Neural cell (in vitro differentiated cells): ENCODE measurements around the gene BICC1. TPM values are rescaled to one million over a fixed set of nuclear protein-coding genes. Genes with fewer than 3 reads are reported as not detected.

Experiments
- H2AFZ ChIP-seq: fragments of 200-600, 300-800 bp; sonication (generic), shearing (Covaris generic); 2 replicates; pipeline ENCODE4 v1.6.0; 2014; ENCODE audit warnings: low read depth, mild to moderate bottlenecking, antibody characterized with exemption, low read length, moderate library complexity
- H3F3A ChIP-seq: fragments of 200-600 bp; shearing (Covaris generic); 2 replicates; pipeline ENCODE4 v1.6.1; 2016; ENCODE audit warnings: mild to moderate bottlenecking, moderate library complexity, mixed read lengths, antibody characterized with exemption, low read length; ENCODE audit not compliant: insufficient read depth, poor library complexity, severe bottlenecking
- H3K27ac ChIP-seq: fragments of 200-600, 300-800 bp; sonication (generic), shearing (Covaris generic); 2 replicates; pipeline ENCODE4 v1.5.1; 2014; ENCODE audit warnings: mild to moderate bottlenecking, low read length, moderate library complexity
- H3K27me3 ChIP-seq: fragments of 300-800, 200-600 bp; sonication (generic), shearing (Covaris generic); 2 replicates; pipeline ENCODE4 v1.6.0; 2014; ENCODE audit warnings: mild to moderate bottlenecking, low read depth, low read length, moderate library complexity; ENCODE audit not compliant: insufficient read depth
- H3K36me3 ChIP-seq: fragments of 300-800, 200-600 bp; sonication (generic), shearing (Covaris generic); 2 replicates; pipeline ENCODE4 v1.5.1; 2014; ENCODE audit warnings: mild to moderate bottlenecking, antibody characterized with exemption, low read length, moderate library complexity; ENCODE audit not compliant: insufficient read depth
- H3K4me2 ChIP-seq: fragments of 300-800, 200-600 bp; sonication (generic), shearing (Covaris generic); 2 replicates; pipeline ENCODE4 v1.6.0; 2014; ENCODE audit warnings: mild to moderate bottlenecking, low read length
- H3K4me3 ChIP-seq: fragments of 300-800, 200-600 bp; sonication (generic), shearing (Covaris generic); 2 replicates; pipeline ENCODE4 v1.5.1; 2014; ENCODE audit warnings: mild to moderate bottlenecking, low read length, moderate library complexity
- H3K79me2 ChIP-seq: fragments of 200-600 bp; shearing (Covaris generic); replicated peaks from 2 replicates; pipeline ENCODE4 v1.6.0; 2014; ENCODE audit warnings: mild to moderate bottlenecking, low read length, moderate library complexity; ENCODE audit not compliant: insufficient read depth
- H3K9ac ChIP-seq: fragments of 300-800, 200-600 bp; sonication (generic), shearing (Covaris generic); 2 replicates; pipeline ENCODE4 v1.6.1; 2016; ENCODE audit warnings: mild to moderate bottlenecking, low read length, mixed read lengths
- H3K9me2 ChIP-seq: fragments of 200-600 bp; shearing (Covaris generic); 2 replicates; pipeline ENCODE4 v1.6.1; 2016; ENCODE audit warnings: mild to moderate bottlenecking, low read length, mixed read lengths; ENCODE audit not compliant: insufficient read depth
- H3K9me3 ChIP-seq: fragments of 200-600, 300-800 bp; sonication (generic), shearing (Covaris generic); 2 replicates; pipeline ENCODE4 v1.6.1; 2016; ENCODE audit warnings: mild to moderate bottlenecking, mixed run types, low read length, moderate library complexity, mixed read lengths
- H4K20me1 ChIP-seq: fragments of 200-600 bp; shearing (Covaris generic); 2 replicates; pipeline ENCODE4 v1.6.1; 2016; ENCODE audit warnings: mild to moderate bottlenecking, mixed run types; ENCODE audit not compliant: insufficient read depth
- EP300 ChIP-seq: fragments of 450-650 bp; conservative IDR thresholded peaks from 2 replicates; pipeline ENCODE4 v1.6.1; 2014; ENCODE audit warnings: antibody characterized with exemption, mild to moderate bottlenecking, moderate library complexity; ENCODE audit not compliant: poor library complexity, severe bottlenecking
- EZH2 ChIP-seq: fragments of 200-600, 300-800 bp; shearing (Covaris generic), sonication (generic); IDR thresholded peaks from 2 replicates; pipeline ENCODE4 v1.6.1; 2014; ENCODE audit warnings: antibody characterized with exemption, low read length, borderline replicate concordance, mild to moderate bottlenecking; ENCODE audit not compliant: insufficient read depth, poor library complexity, severe bottlenecking
- MXI1 ChIP-seq: fragments of 450-650 bp; conservative IDR thresholded peaks from 2 replicates; pipeline ENCODE4 v1.6.1; 2014; ENCODE audit warnings: antibody characterized with exemption, mild to moderate bottlenecking; ENCODE audit not compliant: poor library complexity, severe bottlenecking
- POLR2AphosphoS5 ChIP-seq: IDR thresholded peaks from 2 replicates; pipeline ENCODE4 v1.6.1; 2012
- RAD21 ChIP-seq: fragments of 450-650 bp; conservative IDR thresholded peaks from 2 replicates; pipeline ENCODE4 v1.6.1; 2014; ENCODE audit warnings: antibody characterized with exemption, mild to moderate bottlenecking, moderate library complexity
- SMC3 ChIP-seq: fragments of 450-650 bp; conservative IDR thresholded peaks from 2 replicates; pipeline ENCODE4 v1.6.1; 2014; ENCODE audit warnings: antibody characterized with exemption, mild to moderate bottlenecking, moderate library complexity; ENCODE audit not compliant: poor library complexity
- TAF1 ChIP-seq: IDR thresholded peaks from 2 replicates; pipeline ENCODE4 v1.6.1; 2012; ENCODE audit warnings: low read depth
- polyA plus RNA-seq: library from polyadenylated mRNA; depleted of rRNA; stranded (reverse); fragments of >200 nt; gene quantifications from 2 replicates; pipeline ENCODE4 v1.2.3, GENCODE V29; 2014
- TF ChIP-seq, protein P1 (sequence below): IDR thresholded peaks from 2 replicates; pipeline ENCODE4 v1.6.1; 2012; ENCODE audit warnings: borderline replicate concordance
- TF ChIP-seq, protein P2 (sequence below): fragments of 450-650 bp; IDR thresholded peaks from 2 replicates; pipeline ENCODE4 v1.5.1; 2014; ENCODE audit warnings: antibody characterized with exemption, mild to moderate bottlenecking, moderate library complexity; ENCODE audit not compliant: poor library complexity, severe bottlenecking

Gene BICC1
- polyA plus RNA-seq, 1 donor from 2014 or later, result 7.6 TPM

GRCh38 chr10:58829839-58830238 is 317.2 kb downstream of the BICC1 start:
- Histone ChIP-seq H4K20me1 (no peaks in the 10 kb centered on the region), H3K27me3 (no peaks in the 10 kb centered on the region), H2AFZ (no peak overlapping the region), H3K9me2 (no peaks in the 10 kb centered on the region), H3K79me2 (no peaks in the 10 kb centered on the region), H3K27ac (no peak overlapping the region), H3F3A (no peaks in the 10 kb centered on the region), H3K4me2 (no peak overlapping the region), H3K4me3 (no peak overlapping the region), H3K36me3 (no peaks in the 10 kb centered on the region), H3K9me3 (no peaks in the 10 kb centered on the region), H3K9ac (no peak overlapping the region)
- TF ChIP-seq TAF1, result no peak
- TF ChIP-seq RAD21, result no peak
- TF ChIP-seq, protein P1, sequence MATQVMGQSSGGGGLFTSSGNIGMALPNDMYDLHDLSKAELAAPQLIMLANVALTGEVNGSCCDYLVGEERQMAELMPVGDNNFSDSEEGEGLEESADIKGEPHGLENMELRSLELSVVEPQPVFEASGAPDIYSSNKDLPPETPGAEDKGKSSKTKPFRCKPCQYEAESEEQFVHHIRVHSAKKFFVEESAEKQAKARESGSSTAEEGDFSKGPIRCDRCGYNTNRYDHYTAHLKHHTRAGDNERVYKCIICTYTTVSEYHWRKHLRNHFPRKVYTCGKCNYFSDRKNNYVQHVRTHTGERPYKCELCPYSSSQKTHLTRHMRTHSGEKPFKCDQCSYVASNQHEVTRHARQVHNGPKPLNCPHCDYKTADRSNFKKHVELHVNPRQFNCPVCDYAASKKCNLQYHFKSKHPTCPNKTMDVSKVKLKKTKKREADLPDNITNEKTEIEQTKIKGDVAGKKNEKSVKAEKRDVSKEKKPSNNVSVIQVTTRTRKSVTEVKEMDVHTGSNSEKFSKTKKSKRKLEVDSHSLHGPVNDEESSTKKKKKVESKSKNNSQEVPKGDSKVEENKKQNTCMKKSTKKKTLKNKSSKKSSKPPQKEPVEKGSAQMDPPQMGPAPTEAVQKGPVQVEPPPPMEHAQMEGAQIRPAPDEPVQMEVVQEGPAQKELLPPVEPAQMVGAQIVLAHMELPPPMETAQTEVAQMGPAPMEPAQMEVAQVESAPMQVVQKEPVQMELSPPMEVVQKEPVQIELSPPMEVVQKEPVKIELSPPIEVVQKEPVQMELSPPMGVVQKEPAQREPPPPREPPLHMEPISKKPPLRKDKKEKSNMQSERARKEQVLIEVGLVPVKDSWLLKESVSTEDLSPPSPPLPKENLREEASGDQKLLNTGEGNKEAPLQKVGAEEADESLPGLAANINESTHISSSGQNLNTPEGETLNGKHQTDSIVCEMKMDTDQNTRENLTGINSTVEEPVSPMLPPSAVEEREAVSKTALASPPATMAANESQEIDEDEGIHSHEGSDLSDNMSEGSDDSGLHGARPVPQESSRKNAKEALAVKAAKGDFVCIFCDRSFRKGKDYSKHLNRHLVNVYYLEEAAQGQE, result no peak
- TF ChIP-seq SMC3, result no peak
- TF ChIP-seq MXI1, result no peak
- TF ChIP-seq EP300, result no peak
- TF ChIP-seq POLR2AphosphoS5, result no peak

DNA sequence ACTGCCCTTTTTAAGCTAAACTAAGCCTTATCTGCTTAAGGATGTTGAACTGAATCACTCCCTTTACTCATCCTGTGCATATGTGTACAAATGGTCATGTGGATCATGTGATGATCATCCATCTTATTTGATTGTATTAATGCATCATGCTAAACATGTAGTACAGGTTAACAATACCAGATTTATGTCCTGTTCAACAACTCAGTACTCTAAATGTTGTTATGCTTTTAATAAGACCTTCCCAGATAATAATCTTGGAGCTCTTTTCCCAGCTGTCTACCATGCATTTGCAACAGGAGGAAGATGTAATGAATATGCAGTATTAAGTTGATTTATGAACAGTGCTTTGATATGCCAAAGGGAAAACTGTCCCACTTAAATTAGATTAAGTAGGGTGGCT is 318.0 kb downstream of the BICC1 start:
- H4K20me1 ChIP-seq, result no peaks in the 10 kb centered on the region
- H3K9me3 ChIP-seq, result no peaks in the 10 kb centered on the region
- no peaks in the 10 kb centered on the region for H3K27me3 ChIP-seq
- no peaks in the 10 kb centered on the region for H3K36me3 ChIP-seq
- no peaks in the 10 kb centered on the region for H3F3A ChIP-seq
- no peak overlapping the region for H3K4me3 ChIP-seq
- no peak for TF ChIP-seq RAD21
- no peak overlapping the region for H3K9ac ChIP-seq
- no peaks in the 10 kb centered on the region for H3K79me2 ChIP-seq
- no peak overlapping the region for H3K27ac ChIP-seq
- H3K9me2 ChIP-seq, result no peaks in the 10 kb centered on the region
- no peak overlapping the region for H3K4me2 ChIP-seq
- no peak overlapping the region for H2AFZ ChIP-seq

DNA sequence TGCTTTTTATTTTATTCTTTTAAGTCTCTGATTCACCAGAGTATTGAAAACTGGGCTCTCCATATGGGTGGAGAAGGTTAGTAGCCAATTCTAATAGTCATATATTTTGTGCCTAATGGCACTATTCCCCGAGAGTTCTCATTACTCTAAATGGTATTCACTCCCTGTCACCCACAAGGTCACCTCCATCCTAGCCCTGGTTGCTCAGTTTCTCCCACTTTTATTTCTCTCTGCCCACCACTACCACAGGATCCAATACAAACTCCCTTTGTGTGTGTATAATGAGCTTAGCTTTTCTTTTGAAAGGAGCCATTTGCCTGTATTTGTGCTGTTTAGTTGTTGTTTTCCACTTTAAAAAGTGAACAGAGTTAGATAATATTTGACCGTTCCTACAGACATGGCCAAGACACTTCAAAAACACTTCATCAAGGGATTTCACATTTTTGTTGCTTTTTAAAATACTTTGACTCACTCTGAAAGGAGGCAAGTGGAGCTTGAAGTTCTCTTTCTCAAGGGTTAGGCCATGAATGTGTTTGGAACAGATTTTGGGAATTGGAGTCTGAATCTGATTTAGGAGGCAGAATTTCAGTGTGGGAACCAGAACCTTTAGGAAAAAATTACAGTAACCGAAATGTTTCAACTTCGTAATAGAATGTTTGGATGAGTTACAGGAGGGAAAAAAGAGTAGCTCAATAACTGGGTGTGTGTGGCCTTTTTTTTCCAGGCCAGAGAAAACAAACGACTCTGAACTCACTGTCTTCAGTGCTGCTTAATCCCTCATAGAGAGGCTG is 321.3 kb downstream of the BICC1 start:
- no peak for TF ChIP-seq SMC3
- TF ChIP-seq MXI1, result no peak
- TF ChIP-seq EP300, result no peak
- TF ChIP-seq TAF1, result no peak
- TF ChIP-seq EZH2, result no peak
- TF ChIP-seq, protein P2, sequence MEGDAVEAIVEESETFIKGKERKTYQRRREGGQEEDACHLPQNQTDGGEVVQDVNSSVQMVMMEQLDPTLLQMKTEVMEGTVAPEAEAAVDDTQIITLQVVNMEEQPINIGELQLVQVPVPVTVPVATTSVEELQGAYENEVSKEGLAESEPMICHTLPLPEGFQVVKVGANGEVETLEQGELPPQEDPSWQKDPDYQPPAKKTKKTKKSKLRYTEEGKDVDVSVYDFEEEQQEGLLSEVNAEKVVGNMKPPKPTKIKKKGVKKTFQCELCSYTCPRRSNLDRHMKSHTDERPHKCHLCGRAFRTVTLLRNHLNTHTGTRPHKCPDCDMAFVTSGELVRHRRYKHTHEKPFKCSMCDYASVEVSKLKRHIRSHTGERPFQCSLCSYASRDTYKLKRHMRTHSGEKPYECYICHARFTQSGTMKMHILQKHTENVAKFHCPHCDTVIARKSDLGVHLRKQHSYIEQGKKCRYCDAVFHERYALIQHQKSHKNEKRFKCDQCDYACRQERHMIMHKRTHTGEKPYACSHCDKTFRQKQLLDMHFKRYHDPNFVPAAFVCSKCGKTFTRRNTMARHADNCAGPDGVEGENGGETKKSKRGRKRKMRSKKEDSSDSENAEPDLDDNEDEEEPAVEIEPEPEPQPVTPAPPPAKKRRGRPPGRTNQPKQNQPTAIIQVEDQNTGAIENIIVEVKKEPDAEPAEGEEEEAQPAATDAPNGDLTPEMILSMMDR, result no peak
- TF ChIP-seq POLR2AphosphoS5, result no peak
- TF ChIP-seq RAD21, result no peak
- no peak overlapping the region for H2AFZ ChIP-seq
- no peak overlapping the region for H3K9ac ChIP-seq
- H4K20me1 ChIP-seq, result no peaks in the 10 kb centered on the region
- H3K4me3 ChIP-seq, result no peak overlapping the region
- no peaks in the 10 kb centered on the region for H3K36me3 ChIP-seq
- H3K4me2 ChIP-seq, result no peak overlapping the region
- H3K79me2 ChIP-seq, result no peaks in the 10 kb centered on the region
- H3K27ac ChIP-seq, result no peak overlapping the region
- H3K9me2 ChIP-seq, result no peaks in the 10 kb centered on the region
- H3K27me3 ChIP-seq, result no peaks in the 10 kb centered on the region
- no peaks in the 10 kb centered on the region for H3K9me3 ChIP-seq
- H3F3A ChIP-seq, result no peaks in the 10 kb centered on the region
